ENCODE measurements around the gene PLXDC2.
"Not testable (repeated sequence)": the region's sequence is repeated elsewhere in the genome, so short reads cannot be mapped to it uniquely, and the experiment has no call there.

PLXDC2 gene

DNA sequence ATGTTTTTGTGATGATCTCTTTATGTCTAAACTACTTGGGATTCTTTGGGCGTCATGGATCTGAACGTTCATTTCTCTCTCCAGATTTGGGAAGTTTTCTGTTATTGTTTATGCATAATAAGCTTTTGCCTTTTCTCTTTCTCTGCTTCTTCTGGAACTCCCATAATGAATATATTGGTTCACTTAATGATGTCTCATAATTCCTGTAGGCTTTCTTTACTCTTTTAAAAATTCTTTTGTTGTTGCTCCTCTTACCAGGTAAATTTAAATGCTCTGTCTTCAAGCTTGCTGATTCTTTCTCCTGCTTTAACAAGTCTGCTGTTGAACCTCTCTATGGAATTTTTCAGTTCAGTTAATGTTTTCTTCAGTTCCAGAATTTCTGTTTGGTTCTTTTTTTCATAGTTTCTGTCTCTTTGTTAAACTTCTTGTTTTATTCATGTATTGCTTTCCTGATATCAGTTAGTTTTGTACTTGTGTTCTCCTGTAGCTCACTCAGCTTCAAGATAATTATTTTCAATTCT, 317.5 kb downstream of the PLXDC2 start:
- no peak for DNase-seq

DNA sequence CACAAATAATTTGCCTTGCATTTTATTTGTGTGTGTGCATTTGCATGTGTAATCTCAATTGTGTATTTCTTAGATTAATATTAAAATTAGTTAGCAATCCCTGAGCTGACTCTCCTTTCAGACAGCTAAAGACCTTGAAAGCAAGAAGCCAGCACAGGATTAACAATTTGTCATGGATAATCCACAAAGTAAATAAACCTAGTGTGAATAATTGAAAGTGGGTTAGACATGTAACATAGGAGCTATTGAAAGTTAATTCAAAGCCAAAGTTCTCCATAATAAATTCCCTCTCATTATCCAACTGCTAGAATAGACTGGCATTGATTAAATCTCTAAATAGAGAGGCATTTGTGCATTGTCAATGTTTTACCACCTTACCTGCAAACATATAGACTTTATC, 326.1 kb downstream of the PLXDC2 start:
- no peak for DNase-seq

DNA sequence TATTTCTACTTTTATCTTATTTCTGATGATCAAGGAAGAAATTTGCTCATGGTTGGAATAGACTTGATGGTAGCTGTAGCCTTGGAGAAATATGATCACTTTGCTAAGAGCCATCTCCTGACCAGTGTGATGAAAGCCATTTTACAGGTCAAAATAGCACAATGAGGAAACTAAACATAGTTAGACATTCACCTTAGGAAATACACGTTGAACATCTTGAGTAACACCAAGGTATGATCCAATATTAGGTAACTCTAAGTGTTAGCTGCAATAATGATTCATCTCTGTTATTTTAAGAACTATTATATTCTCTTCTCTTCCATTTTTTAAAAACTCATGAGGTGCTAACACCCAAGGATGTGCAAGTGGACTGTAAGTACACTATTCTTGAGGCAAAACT, 328.0 kb downstream of the PLXDC2 start:
- no peak for DNase-seq

DNA sequence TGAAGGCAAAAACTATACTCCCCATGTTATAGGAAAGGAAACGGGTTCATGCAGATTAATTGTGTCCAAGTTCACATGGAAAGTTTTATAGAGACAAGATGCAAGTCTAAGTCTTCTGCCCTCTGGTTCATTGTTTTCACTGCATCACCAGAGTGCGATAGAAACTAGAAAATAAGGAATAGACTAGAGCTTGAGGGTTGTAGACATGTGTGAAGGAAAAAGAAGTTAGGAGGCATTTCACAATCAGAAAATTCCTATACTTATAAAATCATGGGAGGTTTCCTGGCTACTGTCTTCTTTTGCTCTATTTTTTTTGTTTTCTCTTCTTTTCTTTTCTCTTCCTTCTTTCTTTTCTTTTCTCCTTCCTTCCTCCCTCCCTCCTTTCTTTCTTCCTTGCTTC, 329.8 kb downstream of the PLXDC2 start:
- DNase-seq: no peak

DNA sequence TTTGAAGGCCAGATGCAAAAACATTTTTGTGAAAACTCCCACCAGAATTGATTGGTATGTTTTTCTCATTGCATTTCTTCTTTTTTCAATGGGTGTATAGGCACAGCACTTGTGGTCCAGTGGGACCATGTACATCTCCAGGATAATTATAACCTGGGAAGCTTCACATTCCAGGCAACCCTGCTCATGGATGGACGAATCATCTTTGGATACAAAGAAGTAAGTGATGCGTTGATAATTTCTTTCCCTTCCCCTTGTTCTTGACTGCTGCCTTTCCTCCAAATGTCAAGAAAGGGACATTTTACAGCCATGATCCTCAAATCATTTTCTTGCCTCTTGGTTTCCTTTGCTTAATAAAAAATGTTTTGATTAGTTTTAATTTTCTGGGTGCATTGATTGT, 331.5 kb downstream of the PLXDC2 start:
- DNase-seq: no peak

DNA sequence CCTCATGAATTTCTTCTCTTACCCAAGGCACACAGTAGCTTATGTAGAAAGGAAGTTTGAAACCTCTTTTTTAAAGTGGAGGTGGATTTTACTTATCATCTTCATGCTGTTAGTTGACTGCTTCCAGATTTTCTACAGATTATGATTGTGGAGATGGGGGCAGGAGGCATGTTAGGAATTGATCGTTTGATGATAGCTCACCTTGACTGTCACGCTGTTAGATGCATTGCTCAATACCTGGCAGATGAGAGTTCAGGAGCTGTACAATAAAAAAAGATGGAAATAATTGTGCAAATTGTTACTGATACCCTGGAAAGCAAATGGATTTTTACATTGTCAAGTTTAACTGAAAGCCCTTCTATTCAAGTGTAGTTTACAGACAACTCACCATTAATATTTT, 340.3 kb downstream of the PLXDC2 start:
- DNase-seq: no peak

DNA sequence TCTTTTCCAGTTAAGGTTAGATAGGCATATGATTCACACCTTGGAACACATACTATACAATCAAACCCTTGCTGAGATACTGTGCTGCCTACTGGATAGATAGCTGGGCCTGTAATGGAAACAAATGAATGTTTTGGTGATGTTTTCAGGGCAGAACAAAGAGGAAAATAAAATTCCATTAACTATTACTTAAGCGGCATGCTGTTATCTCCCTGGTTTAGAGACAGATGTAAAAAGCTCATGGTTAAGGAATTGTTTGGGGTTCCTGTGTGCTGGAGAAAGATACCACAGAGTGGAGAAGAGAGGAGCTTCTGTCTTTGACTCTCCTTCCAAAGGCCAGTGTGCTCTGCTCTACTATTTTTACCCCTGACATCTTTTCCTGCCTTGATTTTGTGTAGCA, 341.1 kb downstream of the PLXDC2 start:
- DNase-seq: no peak

DNA sequence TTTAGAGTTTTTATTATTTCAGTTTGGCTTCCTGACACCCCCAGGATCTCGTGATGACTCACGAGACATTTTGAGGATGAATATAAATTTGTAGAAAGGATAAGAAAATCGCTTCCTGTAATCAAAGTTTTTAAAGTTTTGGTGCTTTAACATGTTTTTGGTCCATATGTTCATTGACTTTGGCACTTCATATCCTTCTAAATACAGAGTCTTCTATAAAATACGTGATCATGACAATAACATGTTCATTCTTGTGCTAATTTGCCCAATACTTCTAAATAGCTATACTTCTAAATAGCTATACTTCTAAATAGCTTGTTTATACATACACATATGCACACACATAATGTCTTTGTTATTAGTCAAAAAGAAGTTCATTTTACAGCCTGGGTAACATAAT, 341.9 kb downstream of the PLXDC2 start:
- DNase-seq: no peak

DNA sequence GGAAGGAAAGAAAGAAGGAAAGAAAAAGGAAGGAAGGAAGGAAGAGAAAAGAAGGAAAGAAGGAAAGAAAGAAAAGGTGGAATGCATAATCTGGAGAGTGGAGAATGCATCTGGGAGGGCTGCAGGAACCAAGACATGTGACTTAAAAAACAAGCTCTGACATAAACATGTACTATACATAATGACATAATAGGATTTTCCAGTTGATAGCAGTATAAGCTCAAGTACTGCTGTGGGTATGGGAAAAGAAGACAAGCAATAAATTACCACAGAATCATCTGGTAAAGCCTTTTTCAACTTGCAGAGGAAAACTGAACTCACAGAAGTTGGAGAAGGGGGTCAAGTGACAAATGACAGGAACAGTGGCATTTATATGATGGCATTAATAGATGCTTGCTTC, 345.9 kb downstream of the PLXDC2 start:
- DNase-seq: no peak

DNA sequence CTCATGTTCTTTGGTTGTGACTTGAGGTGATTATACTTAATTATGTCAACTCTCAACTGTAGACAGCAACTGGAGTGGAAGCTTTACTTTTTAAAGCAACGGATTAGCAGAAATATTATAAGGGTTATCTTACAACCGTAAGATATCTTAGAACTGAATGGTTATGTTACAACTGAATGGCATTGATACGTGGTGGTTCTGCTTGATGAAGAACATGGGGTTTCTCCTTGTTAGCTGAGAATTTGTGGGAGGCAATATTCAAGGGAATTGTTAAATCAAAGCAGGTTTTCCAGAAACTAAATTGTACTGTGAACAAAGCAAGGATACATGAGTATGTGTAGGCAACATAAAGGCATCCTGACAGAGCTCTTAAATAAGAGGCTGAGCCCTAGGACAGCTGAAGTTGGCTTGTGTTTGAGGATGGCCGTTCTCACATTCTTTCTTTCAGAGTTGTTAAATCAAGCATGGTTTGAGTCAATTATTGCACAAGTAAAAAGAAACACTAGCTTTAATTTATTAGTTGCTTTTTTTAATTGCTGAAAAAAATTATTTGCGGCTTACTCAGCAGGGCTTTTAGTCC, 350.0 kb downstream of the PLXDC2 start:
- DNase-seq: no peak

DNA sequence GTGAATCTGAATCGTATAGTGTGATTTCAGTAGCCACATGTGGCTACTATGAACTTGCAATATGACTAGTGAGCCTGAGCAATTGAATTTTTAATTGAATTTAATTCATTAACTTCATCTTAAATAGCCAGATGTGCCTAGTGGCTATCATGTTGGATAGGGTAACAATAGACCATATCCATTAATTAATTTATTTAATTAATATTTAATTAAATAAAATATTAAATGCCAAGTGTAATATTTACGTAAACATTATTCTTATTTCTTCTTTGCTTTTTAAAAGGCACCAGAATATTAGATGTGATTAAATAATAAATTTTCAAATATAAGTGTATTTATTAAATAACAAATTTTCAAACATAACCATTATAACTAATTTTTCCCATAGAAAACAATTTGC, 354.4 kb downstream of the PLXDC2 start:
- no peak for DNase-seq

DNA sequence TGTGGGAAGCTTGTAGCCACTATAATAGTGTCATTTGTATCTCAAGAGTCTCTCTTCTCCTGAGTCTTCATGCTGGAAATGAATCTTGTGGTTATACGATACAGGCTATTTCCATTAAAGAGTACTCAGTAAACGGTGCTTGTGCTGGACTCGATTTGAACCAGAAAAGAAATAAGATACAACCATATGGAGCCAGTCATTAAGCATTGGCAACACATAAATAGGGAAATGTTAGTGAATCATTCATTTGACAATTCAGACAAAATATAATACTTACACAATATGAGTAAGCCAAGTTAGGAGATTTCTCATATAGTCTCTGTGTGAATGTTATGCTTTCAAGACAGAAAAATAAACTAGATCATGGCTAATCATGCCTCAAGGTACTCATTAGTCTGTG, 356.8 kb downstream of the PLXDC2 start:
- DNase-seq: no peak

DNA sequence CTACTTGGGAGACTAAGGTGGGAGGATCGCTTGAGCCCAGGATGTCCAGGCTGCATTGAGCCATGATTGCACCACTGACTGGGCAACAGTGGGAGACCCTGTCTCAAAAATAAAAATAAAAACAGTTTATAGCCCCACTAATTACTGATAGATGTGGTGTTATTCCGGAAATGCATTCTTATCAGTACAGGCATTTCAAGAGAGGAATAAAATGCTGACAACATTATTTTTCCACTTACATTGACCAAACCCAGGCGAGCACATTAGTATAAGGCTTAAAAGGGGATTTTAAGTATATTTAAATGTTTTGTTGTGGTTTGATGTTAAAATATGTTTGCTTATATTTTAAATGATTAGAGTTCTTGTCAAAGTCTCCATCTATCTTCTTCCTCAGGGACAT, 359.5 kb downstream of the PLXDC2 start:
- DNase-seq: no peak

DNA sequence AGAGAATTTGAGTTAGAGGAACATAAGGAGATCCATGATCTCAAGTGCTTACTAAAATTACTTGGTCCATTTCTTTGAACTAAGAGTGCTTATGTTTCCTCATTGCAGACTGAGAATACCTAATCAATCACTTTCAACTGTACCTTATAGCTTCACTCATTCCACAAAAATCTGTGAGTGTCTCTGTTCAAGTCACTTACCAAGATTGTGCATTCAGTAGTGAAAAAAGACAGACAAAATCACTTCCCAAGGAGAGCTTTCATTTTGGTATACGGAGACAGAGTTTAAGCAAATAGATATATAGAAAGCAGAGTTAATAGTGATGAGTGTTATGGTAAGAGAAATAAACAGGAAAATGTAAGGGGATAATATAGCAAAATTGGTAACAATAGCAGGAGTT, 364.5 kb downstream of the PLXDC2 start:
- no peak for DNase-seq

DNA sequence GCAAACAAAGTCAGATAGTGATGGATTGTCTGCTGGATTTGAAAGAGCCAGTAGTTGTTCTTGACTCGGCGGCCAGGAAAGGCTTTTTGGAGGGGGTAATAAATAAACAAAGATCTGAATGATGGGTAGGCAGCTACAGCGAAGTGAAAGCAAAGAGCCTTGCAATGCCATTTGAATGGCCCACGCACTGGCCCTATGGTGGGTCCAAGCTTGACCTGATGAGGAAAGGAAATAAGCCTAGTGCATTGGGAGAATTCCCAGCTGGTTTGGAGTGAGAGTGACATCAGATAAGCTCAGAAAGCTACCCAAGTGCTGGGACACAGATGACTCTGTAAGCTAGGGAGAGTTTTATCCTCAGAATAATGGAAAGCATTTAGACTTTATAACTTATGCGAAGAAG, 365.2 kb downstream of the PLXDC2 start:
- no peak for DNase-seq

DNA sequence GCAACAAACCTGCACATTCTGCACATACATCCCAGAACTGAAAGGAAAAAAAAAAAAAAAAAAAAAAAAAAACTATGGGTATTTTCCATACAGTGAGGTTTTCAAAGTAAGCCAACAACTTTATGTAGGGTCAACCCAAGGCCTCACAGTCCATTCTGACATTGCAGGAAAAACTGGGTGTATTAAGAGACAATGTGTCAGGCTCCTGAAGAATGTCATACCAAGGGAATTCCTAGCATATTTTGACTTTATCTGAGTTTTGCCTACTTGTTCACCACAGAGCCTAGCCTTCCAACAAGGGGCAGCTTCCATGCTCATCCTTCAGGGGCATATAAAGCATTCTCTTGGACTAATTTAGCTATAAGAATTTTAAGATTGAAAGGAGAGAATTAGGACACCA, 368.9 kb downstream of the PLXDC2 start:
- no peak for DNase-seq

DNA sequence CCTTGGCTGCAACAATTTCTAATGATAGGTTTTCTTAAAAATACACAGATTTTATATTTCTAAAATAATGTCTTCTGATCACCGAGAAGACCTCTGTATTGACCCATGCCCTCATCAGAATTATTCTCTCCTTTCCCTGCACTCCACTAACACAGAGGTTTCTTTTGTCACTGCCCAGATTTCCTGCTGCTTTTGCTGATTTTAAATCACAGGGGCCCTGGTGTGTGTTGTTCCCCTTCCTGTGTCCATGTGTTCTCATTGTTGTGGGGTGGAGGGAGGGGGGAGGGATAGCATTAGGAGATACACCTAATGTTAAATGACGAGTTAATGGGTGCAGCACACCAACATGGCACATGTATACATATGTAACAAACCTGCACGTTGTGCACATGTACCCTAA, 375.2 kb downstream of the PLXDC2 start:
- not testable (repeated sequence) for DNase-seq

DNA sequence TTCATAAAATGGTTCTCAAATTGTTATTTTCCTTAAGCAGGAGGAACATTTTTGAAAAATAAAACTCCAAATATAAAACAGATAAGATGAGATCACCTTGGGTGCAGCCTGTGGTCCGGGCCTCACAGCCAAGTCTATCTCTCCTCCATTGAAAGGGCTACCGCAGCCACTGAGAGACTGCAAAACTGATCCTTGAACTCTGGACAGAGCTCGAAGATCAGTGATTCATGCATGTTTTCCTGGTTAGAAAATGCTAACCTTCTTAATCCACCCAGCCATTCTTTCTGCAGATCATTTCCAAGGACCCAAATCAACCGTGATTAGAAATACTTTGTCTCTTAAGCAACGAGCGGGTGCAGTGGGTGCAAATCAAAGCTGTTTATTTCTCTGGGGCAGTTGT, 378.8 kb downstream of the PLXDC2 start:
- no peak for DNase-seq

DNA sequence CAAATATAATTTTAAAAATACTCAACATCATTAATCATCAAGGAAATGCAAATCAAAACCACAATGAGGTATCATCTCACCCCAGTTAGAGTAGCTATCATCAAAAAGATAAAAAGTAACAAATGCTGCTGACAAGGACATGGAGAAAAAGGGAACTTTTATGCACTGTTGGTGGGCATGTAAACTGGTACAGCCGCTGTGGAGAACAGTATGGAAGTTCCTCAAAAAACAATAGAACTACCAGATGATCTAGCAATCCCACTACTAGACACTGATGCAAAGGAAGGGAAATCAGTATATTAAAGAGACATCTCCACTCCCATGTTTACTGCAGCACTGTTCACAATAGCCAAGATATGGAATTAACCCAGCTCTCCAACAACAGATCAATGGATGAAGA, 384.5 kb downstream of the PLXDC2 start:
- no peak for DNase-seq

DNA sequence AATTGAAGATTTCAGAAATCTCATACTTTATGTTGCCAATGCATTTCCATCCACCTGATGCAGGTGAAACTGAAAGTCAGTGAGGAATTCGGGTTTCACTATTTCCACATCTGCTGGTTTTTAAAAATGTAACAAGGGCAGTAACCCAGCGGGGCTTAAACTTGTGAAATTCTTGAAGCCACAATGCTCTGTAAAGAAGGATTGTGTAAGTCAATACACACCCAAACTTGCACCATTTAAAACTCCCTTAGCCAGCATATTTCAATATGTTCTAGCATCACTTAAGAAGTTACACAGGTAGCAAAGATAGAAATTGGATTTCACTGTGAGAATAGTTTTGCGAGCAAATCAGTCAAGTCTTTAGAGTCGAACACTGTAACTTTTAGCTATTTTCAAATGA, 386.1 kb downstream of the PLXDC2 start:
- no peak for DNase-seq

DNA sequence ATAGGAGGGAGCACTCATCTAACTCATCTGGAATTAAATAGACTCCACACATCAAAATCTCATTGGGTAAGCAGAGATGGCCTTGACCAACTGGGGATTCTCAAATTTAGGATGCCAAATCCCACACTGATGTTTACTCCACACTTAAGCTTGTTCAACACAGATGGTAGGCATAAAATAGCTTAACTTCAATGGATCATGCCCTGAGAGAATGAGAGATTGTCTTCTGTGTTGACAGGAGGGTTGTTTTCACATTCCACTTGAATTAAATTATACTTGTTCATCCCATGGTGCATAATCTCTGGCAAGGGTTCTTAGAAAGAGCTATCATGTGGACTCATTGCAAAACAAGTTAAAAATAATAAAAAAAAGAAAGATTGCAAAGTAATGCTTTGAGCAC, 391.4 kb downstream of the PLXDC2 start:
- no peak for DNase-seq

DNA sequence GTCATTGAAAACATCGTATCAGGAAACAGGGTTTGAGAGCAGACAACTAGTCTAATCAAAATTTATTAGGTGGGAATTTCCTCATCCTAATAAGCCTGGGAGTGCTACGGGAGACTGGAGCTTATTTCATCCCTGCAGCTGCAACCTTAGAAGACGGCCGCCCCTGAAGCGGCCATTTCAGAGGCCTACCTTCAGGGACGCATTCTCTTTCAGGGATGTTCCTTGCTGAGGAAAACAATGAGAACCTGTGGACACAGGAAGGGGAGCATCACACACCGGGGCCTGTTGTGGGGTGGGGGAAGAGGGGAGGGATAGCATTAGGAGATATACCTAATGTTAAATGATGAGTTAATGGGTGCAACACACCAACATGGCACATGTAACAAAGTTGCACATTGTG, 392.9 kb downstream of the PLXDC2 start:
- not testable (repeated sequence) for DNase-seq

DNA sequence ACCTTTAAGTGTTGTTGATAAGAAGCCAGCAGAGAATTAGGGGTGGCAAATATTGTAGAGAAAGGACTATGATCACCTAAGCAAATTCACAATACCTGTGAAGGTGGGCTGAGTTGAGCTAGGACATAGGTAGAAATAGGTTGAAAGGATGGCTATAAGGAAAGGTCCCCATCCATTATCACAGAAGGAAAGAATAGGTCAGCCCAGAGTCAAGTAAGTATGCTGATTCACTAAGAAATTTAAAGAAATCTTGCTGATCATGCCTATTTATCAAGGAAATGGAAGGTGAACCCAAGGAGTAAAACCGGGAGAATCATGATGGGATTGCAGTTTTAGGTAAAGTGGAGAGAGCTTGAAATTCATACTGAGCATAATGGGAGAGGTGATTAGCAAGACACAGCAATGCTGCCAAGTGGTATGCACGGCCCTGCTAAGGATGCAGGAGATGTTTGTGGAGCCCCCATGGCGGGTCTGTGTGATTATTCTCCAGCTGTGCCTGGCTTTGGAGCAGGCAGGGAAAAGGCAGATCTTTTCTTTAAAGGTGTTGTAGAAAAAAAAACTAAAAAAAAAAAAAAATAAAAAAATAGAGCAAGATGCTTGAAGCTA, 399.4 kb downstream of the PLXDC2 start:
- no peak for DNase-seq

DNA sequence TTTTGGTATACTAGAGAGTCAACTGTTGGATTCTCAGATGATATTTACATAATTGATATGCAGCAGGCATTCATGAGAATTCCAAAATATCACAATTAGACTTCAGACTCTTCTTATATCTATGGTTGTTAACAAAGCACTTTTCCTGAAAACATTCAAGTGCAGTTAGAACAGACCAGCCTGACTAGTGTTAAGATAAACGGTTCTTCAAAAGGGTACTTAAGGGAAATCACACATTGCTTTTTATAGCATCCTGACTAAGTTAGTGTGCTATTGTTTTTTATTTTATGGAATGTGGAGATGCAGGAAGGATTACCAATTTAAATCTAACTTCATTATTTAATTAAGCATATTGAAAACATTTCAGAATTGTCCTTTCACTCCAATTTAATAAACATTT, 405.1 kb downstream of the PLXDC2 start:
- no peak for DNase-seq

DNA sequence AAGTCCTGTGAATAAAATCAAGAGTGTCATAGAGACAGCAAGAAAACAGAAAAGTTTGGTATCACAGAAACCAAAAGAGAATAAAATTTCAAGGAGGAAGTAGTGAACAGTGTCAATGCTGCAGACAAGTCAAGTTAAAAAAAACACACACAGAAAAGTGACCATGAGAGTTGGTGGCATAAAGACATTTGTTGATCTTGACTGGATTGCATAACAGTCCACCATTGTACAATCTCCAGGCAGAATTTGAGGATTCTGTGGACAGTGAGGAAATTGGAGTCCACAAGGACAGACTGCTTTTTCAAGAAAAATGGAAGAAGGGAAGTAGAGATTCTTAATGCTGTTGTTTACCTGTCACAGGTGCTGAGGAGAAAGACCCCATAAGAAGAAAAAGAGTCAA, 412.5 kb downstream of the PLXDC2 start:
- DNase-seq: no peak

Data from NCI-H2107 (cell line).